SU-DHL-6 (cell line): ENCODE measurements around the gene GMPPA.

Source experiments
- H2AFZ ChIP-seq: fragments of 200-600 bp; sonication (generic); 2 replicates; pipeline ENCODE4 v1.6.1; 2014; ENCODE audit warnings: low read depth, mild to moderate bottlenecking, moderate library complexity, mixed read lengths, antibody characterized with exemption, low read length; ENCODE audit not compliant: severe bottlenecking
- H3F3A ChIP-seq: fragments of 200-600 bp; shearing (Covaris generic); 2 replicates; pipeline ENCODE4 v1.6.0; 2016; ENCODE audit warnings: antibody characterized with exemption, mild to moderate bottlenecking; ENCODE audit not compliant: insufficient read depth
- H3K27ac ChIP-seq: fragments of 200-600 bp; sonication (generic); 2 replicates; pipeline ENCODE4 v1.5.1; 2016; ENCODE audit warnings: low read depth, mild to moderate bottlenecking, low read length, moderate library complexity, mixed read lengths
- H3K27me3 ChIP-seq: fragments of 200-600 bp; sonication (generic), shearing (Covaris generic); 2 replicates; pipeline ENCODE4 v1.6.0; 2014; ENCODE audit warnings: mild to moderate bottlenecking, low read length
- H3K36me3 ChIP-seq: fragments of 200-600 bp; sonication (generic); 2 replicates; pipeline ENCODE4 v1.6.1; 2014; ENCODE audit warnings: mild to moderate bottlenecking, low read length, mixed read lengths
- H3K4me2 ChIP-seq: fragments of 300-600, 200-600 bp; shearing (Covaris generic), sonication (generic); 2 replicates; pipeline ENCODE4 v1.6.0; 2014; ENCODE audit warnings: low read length, low read depth, mild to moderate bottlenecking; ENCODE audit not compliant: poor library complexity, severe bottlenecking
- H3K4me3 ChIP-seq: fragments of 200-600 bp; sonication (generic); 2 replicates; pipeline ENCODE4 v1.5.1; 2014; ENCODE audit warnings: antibody characterized with exemption, low read length, mild to moderate bottlenecking, mixed read lengths; ENCODE audit not compliant: insufficient read depth, poor library complexity, severe bottlenecking
- H3K79me2 ChIP-seq: fragments of 200-600 bp; sonication (generic); 2 replicates; pipeline ENCODE4 v1.6.1; 2014; ENCODE audit warnings: mild to moderate bottlenecking, low read length, moderate library complexity; ENCODE audit not compliant: insufficient read depth
- H3K9ac ChIP-seq: fragments of 200-600 bp; sonication (generic); 2 replicates; pipeline ENCODE4 v1.7.0; 2014; ENCODE audit warnings: mild to moderate bottlenecking, low read length
- H3K9me2 ChIP-seq: fragments of 200-600 bp; sonication (generic); replicated peaks from 2 replicates; pipeline ENCODE4 v1.6.1; 2014; ENCODE audit warnings: low read length; ENCODE audit not compliant: insufficient read depth
- H3K9me3 ChIP-seq: fragments of 200-600 bp; sonication (generic); 2 replicates; pipeline ENCODE4 v1.6.1; 2014; ENCODE audit warnings: low read length, mixed read lengths; ENCODE audit not compliant: insufficient read depth
- H4K20me1 ChIP-seq: fragments of 200-600 bp; sonication (generic); 2 replicates; pipeline ENCODE4 v1.6.1; 2014; ENCODE audit warnings: low read depth, mild to moderate bottlenecking, antibody characterized with exemption, low read length, moderate library complexity, mixed read lengths
- CTCF ChIP-seq: fragments of 200-600 bp; sonication (generic); IDR thresholded peaks from one replicate; pipeline ENCODE4 v1.5.1; 2017; ENCODE audit warnings: antibody characterized with exemption, mild to moderate bottlenecking, low read length, moderate library complexity; ENCODE audit not compliant: insufficient read depth, poor library complexity, severe bottlenecking
- EZH2phosphoT487 ChIP-seq: fragments of 200-600 bp; sonication (generic), shearing (Covaris generic); conservative IDR thresholded peaks from 2 replicates; pipeline ENCODE4 v1.6.1; 2018; ENCODE audit warnings: mild to moderate bottlenecking, antibody characterized with exemption, low read length, moderate library complexity, mixed read lengths

The GMPPA gene

GRCh38 chr2:219531639-219532377 lies 33.1 kb downstream of the GMPPA start:
- TF ChIP-seq EZH2phosphoT487 (no peak), CTCF (no peak)
- H3K27me3 ChIP-seq = no peaks in the 10 kb centered on the region
- no peak overlapping the region for H3K4me2 ChIP-seq
- no peaks in the 10 kb centered on the region for H3F3A ChIP-seq
- no peaks in the 10 kb centered on the region for H4K20me1 ChIP-seq
- no peaks in the 10 kb centered on the region for H3K9me3 ChIP-seq
- no peaks in the 10 kb centered on the region for H3K36me3 ChIP-seq
- no peak overlapping the region for H3K4me3 ChIP-seq
- no peak overlapping the region for H3K27ac ChIP-seq
- no peaks in the 10 kb centered on the region for H3K79me2 ChIP-seq
- H3K9ac ChIP-seq = no peak overlapping the region
- H3K9me2 ChIP-seq = no peaks in the 10 kb centered on the region
- H2AFZ ChIP-seq = no peak overlapping the region

GRCh38 chr2:219532378-219532649 lies 33.6 kb downstream of the GMPPA start:
- Histone ChIP-seq H2AFZ (no peak overlapping the region), H3K9ac (no peak overlapping the region), H3K79me2 (no peaks in the 10 kb centered on the region)

GRCh38 chr2:219533930-219534661 lies 35.4 kb downstream of the GMPPA start:
- Histone ChIP-seq H3K27me3 (no peaks in the 10 kb centered on the region), H3F3A (no peaks in the 10 kb centered on the region), H3K4me2 (no peak overlapping the region), H4K20me1 (no peaks in the 10 kb centered on the region), H3K9me2 (no peaks in the 10 kb centered on the region), H3K79me2 (no peaks in the 10 kb centered on the region), H3K27ac (no peak overlapping the region), H2AFZ (no peak overlapping the region), H3K36me3 (no peaks in the 10 kb centered on the region), H3K4me3 (no peak overlapping the region), H3K9ac (no peak overlapping the region), H3K9me3 (no peaks in the 10 kb centered on the region)
- no peak for TF ChIP-seq EZH2phosphoT487
- no peak for TF ChIP-seq CTCF

More at GRCh38 chr2:219532378-219532649, 33.6 kb downstream of the GMPPA start:
- H3K27ac ChIP-seq = no peak overlapping the region
- no peaks in the 10 kb centered on the region for H3K9me2 ChIP-seq
- H3F3A ChIP-seq = no peaks in the 10 kb centered on the region
- H3K36me3 ChIP-seq = no peaks in the 10 kb centered on the region
- no peak overlapping the region for H3K4me3 ChIP-seq
- no peak overlapping the region for H3K4me2 ChIP-seq
- no peaks in the 10 kb centered on the region for H3K9me3 ChIP-seq
- TF ChIP-seq EZH2phosphoT487 = no peak
- no peak for TF ChIP-seq CTCF
- H3K27me3 ChIP-seq = no peaks in the 10 kb centered on the region
- no peaks in the 10 kb centered on the region for H4K20me1 ChIP-seq
